Activated CD8-positive, alpha-beta T cell treated with anti-CD3 and anti-CD28 coated beads for 36 hours (primary cell): ENCODE data around the gene PLEKHA6. TPM values are rescaled to one million over a fixed set of nuclear protein-coding genes. Genes with fewer than 3 reads are reported as not detected.

Experiments
- ATAC-seq: fragments of 200-7000 bp; cut with Tn5 transposase; one replicate; pipeline ENCODE4 v1.10.0; 2021; ENCODE audit warnings: mild to moderate bottlenecking, moderate library complexity
- CTCF ChIA-PET: fragments of 350-600 bp; sonication (Branson Sonifier 250); formaldehyde crosslinking; loops from one replicate; lab custom pipeline; 2021; ENCODE audit warnings: antibody characterized with exemption; lab: Charles Lee
- POLR2A ChIA-PET: fragments of 350-600 bp; sonication (Branson Sonifier 250); formaldehyde crosslinking; loops from one replicate; lab custom pipeline; 2021; ENCODE audit warnings: antibody characterized with exemption; lab: Charles Lee
- DNase-seq: peaks from one replicate; pipeline ENCODE4 v3.0.0-alpha.2; 2020
- H3K27ac Mint-ChIP-seq: one replicate; pipeline ENCODE4 v1.8.0; 2021; ENCODE audit warnings: mild to moderate bottlenecking, mixed read lengths
- H3K27me3 Mint-ChIP-seq: one replicate; pipeline ENCODE4 v1.8.0; 2021; ENCODE audit warnings: mixed read lengths
- H3K36me3 Mint-ChIP-seq: one replicate; pipeline ENCODE4 v1.8.0; 2021; ENCODE audit warnings: low read depth, mixed read lengths
- H3K4me1 Mint-ChIP-seq: one replicate; pipeline ENCODE4 v1.8.0; 2021; ENCODE audit warnings: low read depth, mixed read lengths
- H3K4me3 Mint-ChIP-seq: one replicate; pipeline ENCODE4 v1.8.0; 2021; ENCODE audit warnings: mild to moderate bottlenecking, moderate library complexity, mixed read lengths
- H3K9me3 Mint-ChIP-seq: one replicate; pipeline ENCODE4 v1.8.0; 2021; ENCODE audit warnings: mixed read lengths
- intact Hi-C: fragments of 100-400 bp; cut with micrococcal nuclease; formaldehyde crosslinking; loops from one replicate; pipeline ENCODE4 v1.10.0; 2022
- total RNA-seq, 2 experiments: library from RNA; stranded (reverse); gene quantifications; one replicate each; pipeline ENCODE4 v1.2.3, GENCODE V29; 2021
- TF ChIP-seq, protein P1 (sequence below): fragments of 200-600 bp; IDR thresholded peaks from one replicate; pipeline ENCODE4 v1.8.0; 2022; ENCODE audit warnings: antibody characterized with exemption, mild to moderate bottlenecking

The PLEKHA6 gene
- total RNA-seq, 2 experiments from 2014 or later = 3.0 to 3.7 TPM

DNA sequence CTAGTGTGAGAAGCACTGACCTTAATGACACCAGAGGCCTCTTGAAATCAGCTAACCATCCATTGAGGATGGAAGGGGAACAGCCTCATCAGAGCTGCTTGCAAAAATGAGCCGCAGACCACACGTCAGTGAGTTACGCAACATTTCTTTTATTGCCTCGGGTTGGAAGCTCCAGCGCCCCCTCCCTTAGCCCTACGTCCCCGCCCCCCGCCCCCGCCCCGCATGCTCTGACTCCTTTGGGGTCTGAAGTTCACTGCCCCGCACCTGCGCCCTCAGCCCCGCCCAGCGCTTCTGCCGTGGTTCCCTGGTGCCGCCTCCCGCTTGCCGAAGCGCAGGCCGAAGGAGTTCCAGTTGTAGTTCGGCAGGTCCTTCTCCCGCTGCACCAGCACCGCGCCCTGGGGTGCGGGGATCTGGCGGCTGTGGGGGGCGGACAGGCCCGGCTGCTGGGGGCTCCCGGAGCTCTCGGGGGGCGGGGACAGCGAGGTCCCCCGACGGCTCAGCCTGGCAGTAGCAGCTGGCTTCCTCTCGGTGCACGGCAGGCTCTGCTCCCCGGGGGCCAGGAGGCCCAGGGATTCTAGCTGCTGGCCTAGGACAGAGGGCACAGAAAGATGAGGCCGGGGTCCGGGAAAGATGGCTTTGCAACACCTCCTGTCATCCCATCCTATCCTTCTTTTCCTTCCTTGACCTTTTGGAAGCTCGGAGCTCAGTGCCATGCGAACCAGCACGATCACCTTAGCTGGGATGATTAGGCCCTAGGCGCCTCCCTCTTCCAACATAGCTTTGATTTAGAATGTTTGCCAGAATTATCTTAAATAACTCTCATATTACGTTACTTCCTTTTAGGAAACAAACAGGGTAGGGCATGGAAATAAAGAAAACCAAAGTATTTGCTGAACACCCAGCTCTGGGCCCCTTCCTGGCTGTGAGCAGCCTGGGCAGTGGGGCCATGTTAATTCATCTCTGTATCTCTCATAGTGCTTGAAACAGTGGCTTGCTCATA, 169.2 kb downstream of the PLEKHA6 start:
- intact Hi-C loops = no loop called here
- Mint-ChIP-seq H3K27ac (no peak overlapping the region), H3K4me1 (peaks cover 29% of the 10 kb centered on the region), H3K36me3 (no peaks in the 10 kb centered on the region), H3K9me3 (no peaks in the 10 kb centered on the region), H3K4me3 (no peak overlapping the region), H3K27me3 (peaks cover 31% of the 10 kb centered on the region)
- TF ChIP-seq, protein P1, sequence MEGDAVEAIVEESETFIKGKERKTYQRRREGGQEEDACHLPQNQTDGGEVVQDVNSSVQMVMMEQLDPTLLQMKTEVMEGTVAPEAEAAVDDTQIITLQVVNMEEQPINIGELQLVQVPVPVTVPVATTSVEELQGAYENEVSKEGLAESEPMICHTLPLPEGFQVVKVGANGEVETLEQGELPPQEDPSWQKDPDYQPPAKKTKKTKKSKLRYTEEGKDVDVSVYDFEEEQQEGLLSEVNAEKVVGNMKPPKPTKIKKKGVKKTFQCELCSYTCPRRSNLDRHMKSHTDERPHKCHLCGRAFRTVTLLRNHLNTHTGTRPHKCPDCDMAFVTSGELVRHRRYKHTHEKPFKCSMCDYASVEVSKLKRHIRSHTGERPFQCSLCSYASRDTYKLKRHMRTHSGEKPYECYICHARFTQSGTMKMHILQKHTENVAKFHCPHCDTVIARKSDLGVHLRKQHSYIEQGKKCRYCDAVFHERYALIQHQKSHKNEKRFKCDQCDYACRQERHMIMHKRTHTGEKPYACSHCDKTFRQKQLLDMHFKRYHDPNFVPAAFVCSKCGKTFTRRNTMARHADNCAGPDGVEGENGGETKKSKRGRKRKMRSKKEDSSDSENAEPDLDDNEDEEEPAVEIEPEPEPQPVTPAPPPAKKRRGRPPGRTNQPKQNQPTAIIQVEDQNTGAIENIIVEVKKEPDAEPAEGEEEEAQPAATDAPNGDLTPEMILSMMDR = no peak
- DNase-seq (peak; percentile 63), ATAC-seq (peak; percentile 72)
- ChIA-PET POLR2A (interaction anchor here (1.0 kb wide), 1 partner anchor 9 kb away, joined by 3 read pairs; no protein-coding TSS in a partner anchor), CTCF (interaction anchor here (1.1 to 6.3 kb wide), 8 partner anchors 12 to 1063 kb away, joined by 3 to 44 read pairs (median 4); partner anchors contain the start of gene ADORA1)

DNA sequence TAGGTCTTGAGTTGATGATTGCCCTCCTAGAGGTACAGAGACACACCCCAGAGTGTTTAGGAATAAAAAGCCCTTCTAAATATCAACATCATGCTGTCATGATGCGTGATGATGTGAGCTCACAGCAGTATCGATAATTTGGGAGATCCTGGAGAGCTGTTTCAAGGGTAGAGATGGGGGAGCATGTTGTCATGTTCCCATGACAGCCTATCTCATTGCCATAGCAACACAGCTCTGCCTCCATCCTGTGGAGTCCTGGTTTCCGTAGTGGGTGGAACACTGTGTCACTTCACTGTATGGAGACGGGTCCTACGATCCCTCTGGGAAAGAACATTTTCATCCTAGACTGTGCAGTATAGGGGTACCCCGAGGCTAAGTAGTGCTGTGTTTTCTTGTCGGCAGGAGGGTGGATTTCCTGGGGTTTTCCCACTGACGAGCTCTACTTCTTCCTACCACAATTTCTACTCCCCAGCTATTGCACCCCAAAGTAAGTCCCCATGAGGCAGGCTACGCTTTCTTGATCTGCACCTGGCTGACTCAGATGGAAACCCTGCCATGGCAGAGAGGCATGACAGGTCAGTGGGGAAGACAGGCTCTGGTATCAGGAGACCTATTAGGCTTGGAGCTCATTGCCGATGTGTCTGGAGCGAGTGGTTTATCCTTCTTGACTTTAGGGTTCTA, 170.6 kb downstream of the PLEKHA6 start:
- ChIA-PET POLR2A (interaction anchor here (0.8 kb wide), 1 partner anchor 16 kb away, joined by 3 read pairs; no protein-coding TSS in a partner anchor), CTCF (interaction anchor here (0.6 to 6.3 kb wide), 7 partner anchors 14 to 1062 kb away, joined by 3 to 44 read pairs (median 3); partner anchors contain the start of gene ADORA1)
- Mint-ChIP-seq H3K27me3 (peaks cover 31% of the 10 kb centered on the region), H3K4me3 (no peak overlapping the region), H3K9me3 (no peaks in the 10 kb centered on the region), H3K36me3 (no peaks in the 10 kb centered on the region), H3K27ac (no peak overlapping the region), H3K4me1 (peaks cover 17% of the 10 kb centered on the region)
- DNase-seq (peak; percentile 47), ATAC-seq (peak; percentile 40)
- intact Hi-C loops = no loop called here
- TF ChIP-seq, protein P1 = no peak

DNA sequence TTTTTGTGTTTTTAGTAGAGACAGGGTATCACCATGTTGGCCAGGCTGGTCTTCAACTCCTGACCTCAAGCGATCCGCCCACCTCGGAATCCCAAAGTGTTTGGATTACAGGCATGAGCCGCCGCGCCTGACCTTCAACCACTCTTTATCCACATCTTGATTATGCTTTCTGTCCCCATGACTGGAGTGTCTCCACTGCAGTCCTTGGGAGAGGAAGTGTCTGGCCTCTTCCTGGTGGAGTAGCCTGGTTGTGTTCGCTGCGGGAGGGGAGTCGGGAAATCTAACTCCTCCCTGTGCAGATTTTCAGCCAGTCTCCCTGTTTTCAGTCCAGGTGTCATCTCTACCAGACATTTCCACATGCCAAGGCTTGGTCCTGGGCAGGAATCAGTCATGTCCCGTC, 173.1 kb downstream of the PLEKHA6 start:
- ChIA-PET CTCF (interaction anchor here (1.9 kb wide), 1 partner anchor 20 kb away, joined by 6 read pairs; no protein-coding TSS in a partner anchor), POLR2A (no interaction called here)
- peaks cover 24% of the 10 kb centered on the region for H3K27me3 Mint-ChIP-seq
- intact Hi-C loops = no loop called here
- H3K9me3 Mint-ChIP-seq = no peaks in the 10 kb centered on the region
- no peak overlapping the region for H3K4me3 Mint-ChIP-seq
- DNase-seq (no peak), ATAC-seq (no peak)
- H3K36me3 Mint-ChIP-seq = no peaks in the 10 kb centered on the region
- TF ChIP-seq, protein P1 = no peak
- H3K27ac Mint-ChIP-seq = no peak overlapping the region
- H3K4me1 Mint-ChIP-seq = peaks cover 17% of the 10 kb centered on the region

DNA sequence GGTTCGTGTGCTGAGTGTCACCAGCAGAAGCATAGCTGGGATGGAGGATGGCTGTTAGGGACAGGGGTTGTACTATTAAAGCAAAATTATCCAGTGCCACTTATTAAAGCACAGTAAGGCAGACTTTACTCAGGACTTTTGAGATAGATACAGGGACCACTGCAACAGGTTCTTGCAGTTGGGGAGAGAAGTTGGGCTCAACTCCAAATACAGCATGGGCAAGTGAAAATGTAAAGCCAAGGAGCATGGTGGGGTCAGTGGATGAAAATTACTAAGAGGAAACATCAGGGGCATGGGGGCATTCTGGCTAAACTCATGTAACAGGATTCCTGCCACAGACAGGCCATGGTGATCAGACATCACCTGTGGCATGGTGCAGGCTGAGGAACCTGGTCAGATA, 178.6 kb downstream of the PLEKHA6 start:
- Mint-ChIP-seq H3K36me3 (no peaks in the 10 kb centered on the region), H3K4me3 (no peak overlapping the region), H3K9me3 (no peaks in the 10 kb centered on the region), H3K27me3 (no peaks in the 10 kb centered on the region), H3K27ac (no peak overlapping the region), H3K4me1 (no peaks in the 10 kb centered on the region)
- no peak for DNase-seq
- ChIA-PET POLR2A (no interaction called here), CTCF (interaction anchor here (1.6 to 2.0 kb wide), 2 partner anchors 26 to 78 kb away, joined by 3 to 5 read pairs; no protein-coding TSS in a partner anchor)
- no peak for ATAC-seq
- intact Hi-C loops = no loop called here
- TF ChIP-seq, protein P1 = no peak
